Measurements from ENCODE around the gene GFY.
A peak's percentile ranks its signal among the peaks of the same experiment; 100 is the strongest.

Gene GFY

DNA sequence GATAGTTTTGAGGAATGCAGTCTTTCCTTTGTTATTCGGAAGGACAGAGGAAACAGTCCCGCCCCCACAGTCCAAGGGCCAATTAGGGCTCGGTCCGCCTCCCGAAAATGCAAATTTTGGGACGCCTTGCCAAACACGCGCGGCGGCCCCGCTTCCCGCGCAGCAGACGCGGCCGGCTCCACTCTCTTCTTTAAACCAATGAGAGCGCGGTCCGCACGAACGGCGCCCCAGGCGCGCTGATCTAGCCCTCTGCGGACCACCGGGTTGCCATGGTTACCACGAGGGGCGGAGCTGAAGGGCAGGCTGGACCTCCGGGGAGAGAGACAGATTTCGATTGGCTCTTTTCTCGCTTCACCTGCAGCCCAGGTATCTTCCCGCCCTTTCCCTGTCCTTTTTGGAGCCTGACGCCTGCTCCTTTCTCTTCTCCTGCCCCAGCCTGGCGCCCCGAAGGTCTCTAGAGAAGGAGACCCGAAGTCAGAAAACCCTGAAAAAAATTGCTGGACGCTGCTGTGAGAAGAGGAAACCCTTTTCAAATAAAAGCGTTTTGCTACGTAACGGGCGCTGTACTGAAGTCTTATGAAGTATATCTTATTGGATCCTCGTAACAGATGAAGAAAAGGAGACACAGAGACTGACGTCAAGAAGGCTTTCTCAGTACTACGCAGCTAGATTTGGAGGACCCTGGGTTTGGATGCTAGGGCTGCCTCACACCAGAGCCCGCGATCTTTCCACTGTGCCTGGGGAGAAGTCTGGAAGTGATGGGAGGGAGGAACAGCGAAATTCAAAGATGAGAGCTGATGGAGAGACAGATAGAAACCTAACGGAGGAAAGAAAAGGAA lies 3.9 kb upstream of the GFY start:
- in situ Hi-C loops (cut with MboI; ENCODE audit: low pct_unique_long_range_greater_than_20kb, low sequenced_read_pairs, unreplicated experiment): no loop called here
- TF ChIP-seq CTCF (IDR thresholded peaks at IDR 0.05; ENCODE audit: extremely low read depth, insufficient read depth, missing control alignments): no peak
- peak; percentile 76 for DNase-seq (ENCODE audit: low spot score)

DNA sequence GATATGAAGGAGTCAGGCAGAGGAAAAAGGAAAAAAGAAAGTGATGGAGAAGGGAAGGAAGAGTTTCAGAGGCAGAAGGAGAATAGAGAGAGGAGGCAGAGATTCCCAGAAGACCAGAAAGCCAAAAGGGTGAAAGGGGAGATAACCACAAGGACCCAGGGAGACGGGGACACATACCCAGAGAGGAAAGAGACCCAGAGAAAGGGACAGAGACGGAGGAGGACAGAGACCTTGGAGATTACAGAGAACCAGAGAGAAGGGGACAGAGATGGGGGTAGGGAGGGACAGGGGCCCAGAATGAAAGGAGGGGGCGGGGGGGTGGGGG lies 3.3 kb upstream of the GFY start:
- DNase-seq (ENCODE audit: low spot score): no peak
- no peak for TF ChIP-seq CTCF (IDR thresholded peaks at IDR 0.05; ENCODE audit: extremely low read depth, insufficient read depth, missing control alignments)
- in situ Hi-C loops (cut with MboI; ENCODE audit: low pct_unique_long_range_greater_than_20kb, low sequenced_read_pairs, unreplicated experiment): no loop called here

DNA sequence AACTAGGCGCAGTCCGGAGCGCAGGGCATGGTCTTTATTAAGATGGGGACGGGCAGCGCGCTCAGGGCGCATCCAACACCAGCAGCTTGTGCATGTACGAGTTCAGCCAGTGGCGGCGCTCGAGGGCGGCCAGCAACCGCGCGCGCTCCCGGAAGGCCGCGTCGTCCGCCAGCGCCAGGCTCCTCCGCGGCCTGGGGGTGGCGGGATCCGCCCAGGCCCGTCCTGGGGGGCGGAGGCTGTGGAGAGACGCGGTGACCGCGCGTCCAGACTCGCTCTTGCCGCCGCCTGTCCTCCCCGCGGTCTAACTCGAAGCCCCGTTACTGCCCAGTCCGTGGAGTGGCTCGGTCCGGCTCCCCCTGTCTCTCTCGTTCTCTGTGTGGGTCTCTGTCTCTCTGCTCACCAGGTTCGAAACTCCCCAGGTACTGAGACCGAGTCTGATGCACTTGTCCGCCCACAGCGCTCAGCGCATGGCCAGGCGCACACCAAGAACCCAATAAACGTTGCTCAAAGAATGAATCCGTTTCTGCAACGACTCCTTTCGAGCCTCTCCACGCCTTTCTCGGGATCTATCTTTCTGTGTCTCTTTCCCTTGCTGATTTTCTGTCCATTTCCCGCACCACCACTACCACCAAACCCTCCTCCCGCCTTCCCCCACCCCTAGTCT lies 2.6 kb upstream of the GFY start:
- in situ Hi-C loops (cut with MboI; ENCODE audit: low pct_unique_long_range_greater_than_20kb, low sequenced_read_pairs, unreplicated experiment): no loop called here
- TF ChIP-seq CTCF (IDR thresholded peaks at IDR 0.05; ENCODE audit: extremely low read depth, insufficient read depth, missing control alignments): peak; percentile 55
- peak; percentile 68 for DNase-seq (ENCODE audit: low spot score)

DNA sequence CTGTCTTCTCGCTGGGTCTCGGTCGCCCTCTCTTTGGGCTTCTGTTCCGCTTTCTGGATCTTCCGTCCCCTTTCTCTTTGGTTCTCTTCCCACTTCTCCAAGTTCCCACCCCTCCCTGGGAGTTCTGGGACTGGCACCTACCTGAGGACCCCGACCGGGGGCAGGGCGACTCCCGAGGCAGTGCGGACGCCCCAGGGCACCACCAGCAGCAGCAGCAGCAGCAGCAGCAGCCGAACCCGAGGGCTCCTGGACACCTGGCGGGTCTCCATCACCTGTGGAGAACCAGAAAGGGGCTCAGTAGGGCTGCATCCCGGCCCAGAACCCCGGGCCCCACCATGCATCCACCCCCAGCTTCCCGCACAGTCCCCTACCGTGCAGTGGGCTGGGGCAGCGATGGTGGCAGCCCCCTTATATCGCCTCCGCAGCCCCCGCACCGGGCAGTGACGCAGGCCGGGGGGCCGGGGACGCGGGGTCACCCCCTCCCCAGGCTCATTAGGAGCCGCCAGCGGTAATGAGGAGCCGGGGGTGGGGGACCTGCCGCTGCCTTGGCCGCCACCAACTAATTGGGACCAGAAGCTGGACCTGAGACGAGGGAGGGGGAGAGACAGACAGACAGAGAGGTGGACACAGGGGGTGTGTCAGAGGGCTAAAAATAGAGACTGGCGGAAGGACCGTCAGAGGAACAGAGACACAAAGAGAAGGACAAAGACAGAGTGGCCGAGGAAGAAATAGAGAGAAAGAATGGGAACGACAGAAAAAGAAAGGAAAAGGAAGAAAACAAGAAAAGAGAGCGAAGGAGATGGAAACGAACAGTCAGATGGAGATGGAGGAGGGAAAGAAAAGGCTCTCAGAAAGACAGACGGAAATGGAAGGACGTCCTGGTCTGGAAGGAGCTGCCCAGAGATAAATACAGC lies 1.9 kb upstream of the GFY start, which contains the start of gene PTH2:
TSS of gene PTH2 (minus strand) at position 371 of the 914 bp plus-strand sequence. CDS start at position 269, 102 bp downstream.
- no peak for DNase-seq (ENCODE audit: low spot score)
- TF ChIP-seq CTCF (IDR thresholded peaks at IDR 0.05; ENCODE audit: extremely low read depth, insufficient read depth, missing control alignments): no peak
- in situ Hi-C loops (cut with MboI; ENCODE audit: low pct_unique_long_range_greater_than_20kb, low sequenced_read_pairs, unreplicated experiment): no loop called here

DNA sequence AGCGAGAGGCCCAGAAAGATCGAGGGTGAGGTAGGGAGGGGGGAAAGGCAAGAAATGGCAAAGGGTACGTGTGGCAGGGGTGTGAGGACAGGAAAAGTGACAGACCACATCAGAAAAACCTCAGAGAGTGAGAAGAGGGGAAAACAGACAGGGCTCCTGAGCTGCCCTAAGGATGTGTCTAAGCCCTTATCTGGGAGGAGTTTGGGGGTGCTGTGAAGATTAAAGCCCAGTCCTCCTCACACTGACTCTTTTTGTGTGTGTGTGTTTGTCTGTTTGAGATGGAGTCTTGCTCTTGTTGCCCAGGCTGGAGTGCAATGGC lies 1.2 kb upstream of the GFY start:
- in situ Hi-C loops (cut with MboI; ENCODE audit: low pct_unique_long_range_greater_than_20kb, low sequenced_read_pairs, unreplicated experiment): no loop called here
- DNase-seq (ENCODE audit: low spot score): no peak
- TF ChIP-seq CTCF (IDR thresholded peaks at IDR 0.05; ENCODE audit: extremely low read depth, insufficient read depth, missing control alignments): no peak

GRCh38 chr19:49425922-49426592 lies 869 bp downstream of the GFY start:
- no peak for TF ChIP-seq CTCF (IDR thresholded peaks at IDR 0.05; ENCODE audit: extremely low read depth, insufficient read depth, missing control alignments)
- peak; percentile 37 for DNase-seq (ENCODE audit: low spot score)
- in situ Hi-C loops (cut with MboI; ENCODE audit: low pct_unique_long_range_greater_than_20kb, low sequenced_read_pairs, unreplicated experiment): no loop called here

Measured in GM13977 (cell line).